H1 (cell line): ENCODE results near the gene HECTD1. TPM values are rescaled to one million over a fixed set of nuclear protein-coding genes. Genes with fewer than 3 reads are reported as not detected.

Experiments used
- CTCF ChIA-PET: fragments of 300-600 bp; sonication (Branson Sonifier 250); formaldehyde crosslinking; loops from one replicate; lab custom pipeline; 2021; ENCODE audit not compliant: partially characterized antibody; lab: Charles Lee
- POLR2A ChIA-PET: fragments of 300-600 bp; sonication (Branson Sonifier 250); formaldehyde crosslinking; loops from one replicate; lab custom pipeline; 2021; ENCODE audit warnings: inconsistent platforms; ENCODE audit not compliant: partially characterized antibody; lab: Charles Lee
- DNase-seq, 2 experiments: peaks; one replicate each; pipeline versions ENCODE4 v3.0.0 to v3.0.0-alpha.2; 2010 to 2022; ENCODE audit warnings: low spot score in 2 of 2, low read depth in 1 of 2, mixed read lengths in 1 of 2
- FAIRE-seq: peaks from 2 replicates; lab custom pipeline; 2011; peaks lifted over from hg19 to GRCh38; lab: Jason Lieb, UNC
- H2AFZ ChIP-seq: 2 replicates; pipeline ENCODE4 v1.8.1; 2012; ENCODE audit warnings: low read length, inconsistent platforms
- H2AK5ac ChIP-seq: 2 replicates; pipeline ENCODE4 v1.6.1; 2013; ENCODE audit warnings: low read depth, low read length
- H2BK120ac ChIP-seq: replicated peaks from 2 replicates; pipeline ENCODE3; 2013; ENCODE audit warnings: low read depth, low read length, inconsistent platforms
- H2BK12ac ChIP-seq: 2 replicates; pipeline ENCODE4 v1.6.1; 2013; ENCODE audit warnings: low read depth, low read length
- H2BK15ac ChIP-seq: 2 replicates; pipeline ENCODE4 v1.6.1; 2013; ENCODE audit warnings: low read length
- H2BK20ac ChIP-seq: 2 replicates; pipeline ENCODE4 v1.6.1; 2013; ENCODE audit warnings: low read length
- H2BK5ac ChIP-seq: 2 replicates; pipeline ENCODE4 v1.6.1; 2013; ENCODE audit warnings: low read depth, low read length
- H3K14ac ChIP-seq: 2 replicates; pipeline ENCODE4 v1.6.1; 2013; ENCODE audit warnings: inconsistent platforms; ENCODE audit not compliant: insufficient read length
- H3K18ac ChIP-seq: 2 replicates; pipeline ENCODE4 v1.6.1; 2013; ENCODE audit warnings: low read length; ENCODE audit errors: extremely low read depth
- H3K23ac ChIP-seq: 2 replicates; pipeline ENCODE4 v1.6.1; 2013; ENCODE audit warnings: inconsistent platforms; ENCODE audit not compliant: insufficient read length
- H3K23me2 ChIP-seq: 2 replicates; pipeline ENCODE4 v1.6.1; 2013; ENCODE audit warnings: low read depth, low read length
- H3K27ac ChIP-seq: 2 replicates; pipeline ENCODE4 v1.6.1; 2011; ENCODE audit warnings: low read depth, low read length, inconsistent platforms
- H3K27me3 ChIP-seq, 4 experiments: replicated peaks in 1 of 4; 1 replicate in 1 of 4; 2 replicates in 3 of 4; pipeline versions ENCODE4 v1.6.1 to v1.8.1; 2011 to 2013; ENCODE audit warnings: low read length in 3 of 4, mild to moderate bottlenecking in 3 of 4, inconsistent platforms in 2 of 4, mixed read lengths in 2 of 4, moderate library complexity in 1 of 4; ENCODE audit not compliant: control insufficient read depth in 3 of 4, insufficient read depth in 3 of 4; ENCODE audit errors: extremely low read depth in 1 of 4
- H3K36me3 ChIP-seq, 4 experiments: 2 replicates each; pipeline versions ENCODE4 v1.6.1 to v1.8.1; 2011 to 2013; ENCODE audit warnings: mild to moderate bottlenecking in 4 of 4, low read length in 3 of 4, moderate library complexity in 2 of 4, control low read depth in 1 of 4, inconsistent platforms in 1 of 4; ENCODE audit not compliant: insufficient read depth in 4 of 4, control insufficient read depth in 2 of 4
- H3K4ac ChIP-seq: replicated peaks from 2 replicates; pipeline ENCODE3; 2013; ENCODE audit warnings: low read length, low read depth, mixed read lengths, inconsistent platforms; ENCODE audit not compliant: insufficient read length
- H3K4me1 ChIP-seq, 4 experiments: replicated peaks in 1 of 4; 1 replicate in 1 of 4; 2 replicates in 3 of 4; pipeline versions ENCODE4 v1.6.1 to v1.8.1; 2011 to 2013; ENCODE audit warnings: low read length in 3 of 4, inconsistent platforms in 2 of 4, mixed read lengths in 1 of 4; ENCODE audit not compliant: insufficient read depth in 4 of 4, control insufficient read depth in 3 of 4
- H3K4me2 ChIP-seq, 2 experiments: 2 replicates each; pipeline versions ENCODE4 v1.6.1 to v1.8.1; 2011 to 2013; ENCODE audit warnings: low read depth in 2 of 2, low read length in 2 of 2, control low read depth in 1 of 2, inconsistent platforms in 1 of 2, mild to moderate bottlenecking in 1 of 2; ENCODE audit not compliant: insufficient read depth in 1 of 2
- H3K4me3 ChIP-seq, 4 experiments: fragments of 200-600, 300-600 bp in 1 of 4; sonication (generic), shearing (Covaris generic), sonication (Bioruptor Twin) in 1 of 4; 2 replicates each; pipeline versions ENCODE4 v1.5.1 to v1.8.1; 2011 to 2016; ENCODE audit warnings: low read length in 4 of 4, low read depth in 3 of 4, control low read depth in 2 of 4, inconsistent platforms in 2 of 4, mild to moderate bottlenecking in 2 of 4, mixed read lengths in 1 of 4, moderate library complexity in 1 of 4; ENCODE audit not compliant: insufficient read depth in 2 of 4; ENCODE audit errors: extremely low read depth in 1 of 4
- H3K56ac ChIP-seq: replicated peaks from 2 replicates; pipeline ENCODE3; 2013; ENCODE audit warnings: low read depth, mild to moderate bottlenecking, mixed read lengths, low read length, inconsistent platforms; ENCODE audit not compliant: insufficient read length
- H3K79me1 ChIP-seq: 2 replicates; pipeline ENCODE4 v1.6.1; 2013; ENCODE audit warnings: low read depth, low read length, control low read depth
- H3K79me2 ChIP-seq, 2 experiments: 2 replicates each; pipeline versions ENCODE4 v1.6.1 to v1.8.1; 2012 to 2013; ENCODE audit warnings: low read length in 2 of 2, mild to moderate bottlenecking in 2 of 2, inconsistent platforms in 1 of 2; ENCODE audit not compliant: insufficient read depth in 2 of 2, control insufficient read depth in 1 of 2
- H3K9ac ChIP-seq, 4 experiments: replicated peaks in 1 of 4; 1 replicate in 1 of 4; 2 replicates in 3 of 4; pipeline versions ENCODE4 v1.6.1 to v1.8.1; 2011 to 2013; ENCODE audit warnings: low read depth in 3 of 4, low read length in 3 of 4, control low read depth in 2 of 4, mild to moderate bottlenecking in 2 of 4, moderate library complexity in 2 of 4, inconsistent platforms in 1 of 4; ENCODE audit errors: extremely low read depth in 1 of 4
- H3K9me3 ChIP-seq, 2 experiments: 2 replicates each; pipeline versions ENCODE4 v1.6.1 to v1.8.1; 2012 to 2013; ENCODE audit warnings: mild to moderate bottlenecking in 2 of 2, moderate library complexity in 2 of 2, control low read depth in 1 of 2, inconsistent platforms in 1 of 2, low read depth in 1 of 2, low read length in 1 of 2, mixed read lengths in 1 of 2; ENCODE audit not compliant: insufficient read depth in 2 of 2
- H4K20me1 ChIP-seq, 2 experiments: replicated peaks in 1 of 2; 2 replicates each; pipeline versions ENCODE3 to v1.8.1; 2011 to 2013; ENCODE audit warnings: inconsistent platforms in 2 of 2, low read length in 2 of 2, mild to moderate bottlenecking in 1 of 2; ENCODE audit not compliant: insufficient read depth in 2 of 2, control insufficient read depth in 1 of 2
- H4K5ac ChIP-seq: 2 replicates; pipeline ENCODE4 v1.6.1; 2013; ENCODE audit warnings: low read length, low read depth, mixed read lengths, inconsistent platforms; ENCODE audit not compliant: insufficient read length
- H4K8ac ChIP-seq: 2 replicates; pipeline ENCODE4 v1.8.0; 2013; ENCODE audit warnings: mild to moderate bottlenecking, moderate library complexity, low read length, inconsistent platforms; ENCODE audit not compliant: insufficient read depth; ENCODE audit errors: extremely low read depth
- H4K91ac ChIP-seq: replicated peaks from 2 replicates; pipeline ENCODE3; 2013; ENCODE audit warnings: low read length, mixed read lengths, inconsistent platforms; ENCODE audit not compliant: insufficient read length
- ASH2L ChIP-seq: fragments of 200-600, 300-600 bp; sonication (generic); IDR thresholded peaks from one replicate; pipeline ENCODE4 v1.7.1; 2017; ENCODE audit warnings: low read length
- CHD2 ChIP-seq: IDR thresholded peaks from 2 replicates; pipeline ENCODE4 v1.6.1; 2012; ENCODE audit warnings: low read length, improper control_type of control experiment
- CREB1 ChIP-seq: IDR thresholded peaks from 2 replicates; pipeline ENCODE4 v1.6.1; 2012; ENCODE audit warnings: inconsistent platforms
- FOSL1 ChIP-seq: IDR thresholded peaks from 2 replicates; pipeline ENCODE4 v1.6.1; 2011; ENCODE audit warnings: mild to moderate bottlenecking, low read depth, low read length, moderate library complexity; ENCODE audit not compliant: insufficient read depth
- KDM4A ChIP-seq: IDR thresholded peaks from one replicate; pipeline ENCODE4 v1.7.1; 2012; ENCODE audit warnings: low read depth, mild to moderate bottlenecking, moderate library complexity, low read length, inconsistent platforms; ENCODE audit not compliant: severe bottlenecking
- NANOG ChIP-seq: IDR thresholded peaks from 2 replicates; pipeline ENCODE4 v1.6.1; 2011; ENCODE audit warnings: low read length, low read depth, mild to moderate bottlenecking, inconsistent platforms; ENCODE audit not compliant: insufficient read depth, poor library complexity, severe bottlenecking
- NRF1 ChIP-seq: IDR thresholded peaks from 2 replicates; pipeline ENCODE4 v1.6.1; 2011; ENCODE audit warnings: mild to moderate bottlenecking, low read depth, low read length, improper control_type of control experiment
- RBBP5 ChIP-seq: IDR thresholded peaks from 2 replicates; pipeline ENCODE4 v1.7.1; 2012; ENCODE audit warnings: low read depth, mild to moderate bottlenecking, inconsistent platforms, low read length, moderate library complexity, borderline replicate concordance
- SIRT6 ChIP-seq: IDR thresholded peaks from one replicate; pipeline ENCODE4 v1.7.1; 2012; ENCODE audit warnings: low read length, inconsistent platforms
- SP1 ChIP-seq: IDR thresholded peaks from 2 replicates; pipeline ENCODE4 v1.6.1; 2011; ENCODE audit warnings: low read depth, low read length
- SP2 ChIP-seq: IDR thresholded peaks from 2 replicates; pipeline ENCODE4 v1.6.1; 2012; ENCODE audit warnings: mild to moderate bottlenecking, low read length, inconsistent platforms
- TBP ChIP-seq: IDR thresholded peaks from 2 replicates; pipeline ENCODE4 v1.6.1; 2011; ENCODE audit warnings: low read depth, low read length, improper control_type of control experiment
- TCF12 ChIP-seq: IDR thresholded peaks from 2 replicates; pipeline ENCODE4 v1.6.1; 2011; ENCODE audit warnings: low read depth, mild to moderate bottlenecking, low read length
- YY1 ChIP-seq: IDR thresholded peaks from 2 replicates; pipeline ENCODE4 v1.6.1; 2011; ENCODE audit warnings: low read depth, mild to moderate bottlenecking, low read length
- WGBS, 2 experiments: shearing (Covaris generic) in 1 of 2; methylation state at CpG; one replicate each; pipeline versions ENCODE4 v1.1.6 to v1.1.7; 2013 to 2015; ENCODE audit warnings: low lambda C conversion rate in 2 of 2, mixed read lengths in 2 of 2, inconsistent platforms in 1 of 2, low coverage in 1 of 2, missing lambda C conversion rate in 1 of 2; ENCODE audit not compliant: insufficient replicate concordance in 2 of 2, insufficient coverage in 1 of 2, insufficient read length in 1 of 2; ENCODE audit errors: extremely low coverage in 1 of 2, missing lambda C conversion rate in 1 of 2; 5-methylcytosine and 5-hydroxymethylcytosine counted together
- polyA plus RNA-seq, 7 experiments: library from polyadenylated mRNA; depleted of rRNA in 3 of 7; stranded (reverse) in 5 of 7; unstranded in 2 of 7; fragments of >200 nt in 5 of 7; fragments of 200-250 nt in 2 of 7; gene quantifications; 1 replicate in 5 of 7; 2 replicates in 1 of 7; 4 replicates in 1 of 7; pipeline versions ENCODE4 v1.2.1 to v1.2.3, GENCODE V29; 2011 to 2013; ENCODE audit warnings: missing spikeins in 2 of 7, mixed read lengths in 2 of 7
- total RNA-seq: library from RNA; stranded (reverse); fragmentation: NEBNext Ultra II Directional; extraction: Animal tissue kit (Norgen Biotek cat#: 25700); gene quantifications from 2 replicates; pipeline ENCODE4 v1.2.1, GENCODE V29; 2021

HECTD1 gene
- total and polyA plus RNA-seq, 2 of the 8 experiments (the other 6 are each of a cell fraction or from before 2014, with no cell fraction given): 44.7 to 105 TPM

- H2BK12ac ChIP-seq: no peak overlapping the region
- H4K8ac ChIP-seq: no peak overlapping the region
- no peaks in the 10 kb centered on the region for H3K27me3 ChIP-seq
- H3K23me2 ChIP-seq: peaks cover 3% of the 10 kb centered on the region; the same call in 1 of the 2 replicates
- no peak overlapping the region for H4K5ac ChIP-seq
- H3K4me3 ChIP-seq: no peak overlapping the region
- no peak overlapping the region for H3K27ac ChIP-seq
- no peak overlapping the region for H2BK20ac ChIP-seq
- FAIRE-seq: no peak
- no peak overlapping the region for H2AK5ac ChIP-seq
- no peak overlapping the region for H2BK15ac ChIP-seq
- peaks cover 2% of the 10 kb centered on the region; the same call in 1 of the 2 replicates for H3K79me1 ChIP-seq
- H4K91ac ChIP-seq: no peak overlapping the region
- no peak for DNase-seq
- no peak overlapping the region for H3K18ac ChIP-seq
- H3K4ac ChIP-seq: no peak overlapping the region
- no peak overlapping the region for H3K23ac ChIP-seq
- no peak overlapping the region for H2BK120ac ChIP-seq
- H3K4me1 ChIP-seq: no peaks in the 10 kb centered on the region
- POLR2A ChIA-PET: interaction anchor here (1.1 to 1.5 kb wide), 2 partner anchors 11 to 17 kb away, joined by 3 to 8 read pairs; no protein-coding TSS in a partner anchor
- H3K36me3 ChIP-seq: peaks cover 0 to 7% (median 0%) of the 10 kb centered on the region in 4 experiments; a peak in 2 of 8 replicates
- H3K14ac ChIP-seq: no peak overlapping the region
- CTCF ChIA-PET: interaction anchor here (1.7 kb wide), 1 partner anchor 89 kb away, joined by 3 read pairs; no protein-coding TSS in a partner anchor
- WGBS, 2 experiments: 89% methylated on average over 5 of the region's 5 CpGs; no CpG with 5 or more reads in 1 of the 2 experiments
- peaks cover 0 to 6% of the 10 kb centered on the region in 2 experiments for H4K20me1 ChIP-seq
- H3K9ac ChIP-seq: no peak overlapping the region
- H3K79me2 ChIP-seq: peaks cover 0 to 53% of the 10 kb centered on the region in 2 experiments; a peak in 2 of 4 replicates
- H3K9me3 ChIP-seq: no peaks in the 10 kb centered on the region
- no peak overlapping the region for H2AFZ ChIP-seq
- H3K4me2 ChIP-seq: no peak overlapping the region
- H2BK5ac ChIP-seq: no peak overlapping the region
- no peak overlapping the region for H3K56ac ChIP-seq
- no peak for TF ChIP-seq SP2
- no peak for TF ChIP-seq RBBP5
- no peak for TF ChIP-seq FOSL1
- no peak for TF ChIP-seq CREB1
- no peak for TF ChIP-seq KDM4A
- TF ChIP-seq SIRT6: no peak
- TF ChIP-seq TCF12: no peak
- no peak for TF ChIP-seq CHD2
- TF ChIP-seq ASH2L: no peak
- TF ChIP-seq YY1: no peak
- no peak for TF ChIP-seq SP1
- no peak for TF ChIP-seq NANOG
- no peak for TF ChIP-seq NRF1
- no peak for TF ChIP-seq TBP
Measured at GRCh38 chr14:31189346-31190218, 18.0 kb downstream of the HECTD1 start.
